Diencephalon (tissue), 1 donor: Measurements from ENCODE around the gene GIMD1. TPM values are rescaled to one million over a fixed set of nuclear protein-coding genes. Genes with fewer than 3 reads are reported as not detected.

ENCODE experiments used
- total RNA-seq: library from RNA; depleted of rRNA; stranded (reverse); fragments of >200 nt; gene quantifications from one replicate; pipeline ENCODE4 v1.2.3, GENCODE V29; 2014

Gene GIMD1
- not detected for total RNA-seq

DNA sequence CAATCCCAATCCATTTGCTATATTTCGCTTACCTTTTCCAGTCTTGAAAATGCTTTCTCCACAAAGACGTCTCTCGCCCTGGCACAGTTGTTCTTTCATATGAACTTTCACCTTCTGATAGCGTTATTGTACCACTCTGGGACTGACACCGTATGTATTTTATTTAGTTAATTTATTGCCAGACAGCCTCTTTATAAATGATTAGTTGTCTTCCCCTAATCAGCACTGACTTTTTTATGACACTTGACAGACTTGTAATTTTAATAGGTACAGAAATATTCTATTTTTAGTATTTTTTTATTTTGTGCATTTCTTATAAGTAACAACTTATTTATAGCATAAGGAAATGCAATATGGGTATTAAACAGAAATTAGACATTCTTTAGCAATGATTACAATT, at the start of gene GIMD1:
TSS of gene GIMD1 (minus strand) at position 101 of the 400 bp plus-strand sequence. CDS start 1,343 bp downstream, outside the sequence.

DNA sequence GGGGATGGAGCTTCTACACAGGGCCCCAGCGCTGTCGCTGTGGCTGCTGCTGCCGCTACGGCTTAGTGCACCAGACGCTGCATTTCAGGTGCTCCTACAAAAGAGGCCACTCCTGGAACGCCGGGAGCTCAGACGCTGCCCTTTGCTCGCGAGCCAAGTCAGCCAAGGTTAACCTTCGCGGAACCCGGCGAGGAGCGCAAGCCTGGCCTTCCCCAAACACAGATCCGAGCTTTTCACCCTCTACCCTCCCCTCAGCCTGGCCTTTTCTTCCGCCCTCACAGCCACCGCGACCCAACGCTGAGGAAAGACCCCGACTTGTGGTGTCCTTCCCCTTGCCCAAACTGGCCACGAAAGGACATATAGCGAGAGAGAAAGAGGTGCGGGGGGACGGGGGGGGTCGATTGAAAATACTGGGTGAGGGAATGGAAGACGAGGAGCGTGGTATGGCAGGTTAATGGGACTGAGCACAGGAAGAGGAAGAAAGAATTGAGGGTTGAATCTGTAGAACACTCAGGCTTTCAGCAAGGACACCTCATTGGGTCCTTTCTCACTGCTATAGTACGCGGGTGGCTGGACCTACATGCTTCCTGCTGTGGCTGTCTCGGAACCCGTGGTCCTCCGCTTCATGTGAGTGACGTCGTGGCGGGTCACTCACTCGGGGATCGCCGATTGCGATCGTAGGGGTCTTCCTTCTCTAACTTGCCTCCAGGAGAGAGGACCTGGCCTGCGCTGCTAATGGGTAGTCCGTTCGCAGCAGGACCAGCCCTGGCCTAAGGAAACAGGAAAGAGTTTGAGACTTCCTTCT, 52.4 kb downstream of the GIMD1 start, which contains the start of the genes AIMP1 and TBCK:
TSS of gene AIMP1 (plus strand) at position 583 of the 805 bp plus-strand sequence. CDS start 8,460 bp downstream, outside the sequence.
TSS of gene TBCK (minus strand) at position 242 of the 805 bp plus-strand sequence. CDS start 7,249 bp downstream, outside the sequence.

Other genes with a start within 250 kb of the GIMD1 start
- gene TBCK, start 52.6 kb downstream of the GIMD1 start, total RNA-seq, result 85.6 TPM
- gene AIMP1, start 52.2 kb downstream of the GIMD1 start, total RNA-seq, result 30.2 TPM